Transverse colon (tissue), 4 donors: ENCODE results near the gene DIS3L2. TPM values are rescaled to one million over a fixed set of nuclear protein-coding genes. Genes with fewer than 3 reads are reported as not detected.
"Not testable (repeated sequence)": the region's sequence is repeated elsewhere in the genome, so short reads cannot be mapped to it uniquely, and the experiment has no call there.

ENCODE experiments used
- DNase-seq: peaks from one replicate; pipeline ENCODE4 v3.0.0-alpha.2; 2019
- H3K27ac ChIP-seq, 4 donors: fragments of 200-600 bp; sonication (generic); 2 replicates each; pipeline ENCODE4 v1.5.1; 2016 to 2018; ENCODE audit warnings: inconsistent platforms in 4 of 4
- H3K27me3 ChIP-seq: fragments of 200-600 bp; sonication (generic); 2 replicates; pipeline ENCODE4 v1.5.1; 2017; ENCODE audit warnings: inconsistent platforms
- H3K36me3 ChIP-seq, 4 donors: fragments of 200-600 bp; sonication (generic); 2 replicates each; pipeline ENCODE4 v1.5.1; 2017 to 2019; ENCODE audit warnings: inconsistent platforms in 4 of 4
- H3K4me1 ChIP-seq, 4 donors: fragments of 200-600 bp; sonication (generic); 2 replicates each; pipeline ENCODE4 v1.5.1; 2017 to 2020; ENCODE audit warnings: inconsistent platforms in 4 of 4
- H3K4me3 ChIP-seq, 4 donors: fragments of 200-600 bp; sonication (generic); 1 replicate in 1 of 4; 2 replicates in 3 of 4; pipeline versions ENCODE4 v1.5.1 to v1.6.1; 2017 to 2019; ENCODE audit warnings: inconsistent platforms in 4 of 4
- H3K9me3 ChIP-seq, 2 donors: fragments of 200-600 bp; sonication (generic); 2 replicates each; pipeline ENCODE4 v1.5.1; 2017 to 2019; ENCODE audit warnings: inconsistent platforms in 2 of 2
- CTCF ChIP-seq, 5 experiments: fragments of 200-600 bp in 3 of 5; fragments of 450-650 bp in 2 of 5; sonication (generic) in 3 of 5; IDR thresholded peaks; 1 replicate in 2 of 5; 2 replicates in 3 of 5; pipeline ENCODE4 v1.5.1; 2016 to 2017; ENCODE audit warnings: antibody characterized with exemption in 5 of 5, inconsistent platforms in 3 of 5, mild to moderate bottlenecking in 2 of 5, moderate library complexity in 1 of 5
- EP300 ChIP-seq: sonication (generic); formaldehyde crosslinking; IDR thresholded peaks from one replicate; pipeline ENCODE4 v1.6.1; 2017; ENCODE audit warnings: antibody characterized with exemption, low read depth
- POLR2A ChIP-seq: fragments of 450-650 bp; IDR thresholded peaks from one replicate; pipeline ENCODE4 v1.6.1; 2016; ENCODE audit warnings: antibody characterized with exemption, mild to moderate bottlenecking, moderate library complexity
- POLR2AphosphoS5 ChIP-seq, 3 donors: sonication (generic); formaldehyde crosslinking; IDR thresholded peaks; one replicate each; pipeline ENCODE4 v1.6.1; 2016; ENCODE audit warnings: antibody characterized with exemption in 3 of 3
- WGBS, 2 donors: methylation state at CpG; one replicate each; pipeline ENCODE4 v1.1.5; 2018; ENCODE audit warnings: low coverage in 1 of 2; 5-methylcytosine and 5-hydroxymethylcytosine counted together
- in situ Hi-C, 4 donors: fragments of 200-750 bp; cut with MboI; loops; one replicate each; pipeline versions ENCODE4 v1.15.0 to v1.15.1; 2017; ENCODE audit warnings: low sequenced_read_pairs in 3 of 4, low pct_ligation_motif_present in 1 of 4, low pct_unique_long_range_greater_than_20kb in 1 of 4
- intact Hi-C: fragments of 100-400 bp; cut with DNase I; formaldehyde crosslinking; loops from one replicate; pipeline ENCODE4 v1.15.1; 2023; ENCODE audit warnings: low total_unique reads
- total RNA-seq, 4 donors: library from RNA; depleted of rRNA; stranded (reverse); fragments of >200 nt; gene quantifications; one replicate each; pipeline ENCODE4 v1.1.0, GENCODE V29; 2016

The DIS3L2 gene
- total RNA-seq, 4 donors from 2014 or later, result 24.7 to 99.9 (median 51.2) TPM

- no peak overlapping the region for H3K27ac ChIP-seq
- intact Hi-C loops, result no loop called here
Observed at GRCh38 chr2:232309592-232309991, 348.1 kb downstream of the DIS3L2 start.

GRCh38 chr2:232310121-232310520, 348.6 kb downstream of the DIS3L2 start:
- Histone ChIP-seq H3K27me3 (no peaks in the 10 kb centered on the region), H3K4me3 (no peak overlapping the region), H3K36me3 (no peaks in the 10 kb centered on the region), H3K9me3 (peaks cover 0 to 7% of the 10 kb centered on the region in 2 donors), H3K4me1 (peaks cover 0 to 2% (median 0%) of the 10 kb centered on the region in 4 donors), H3K27ac (no peak overlapping the region)
- DNase-seq, result no peak
- intact Hi-C loops (no loop called here), in situ Hi-C loops (loop anchor here in 1 of 4 donors (25.0 kb wide), 1 partner anchor 398 kb away; no protein-coding TSS in a partner anchor)
- no peak for TF ChIP-seq POLR2A
- no peak for TF ChIP-seq POLR2AphosphoS5 (IDR thresholded peaks at IDR 0.05)
- no peak for TF ChIP-seq CTCF (IDR thresholded peaks at IDR 0.05)
- TF ChIP-seq EP300, result no peak
- 60 to 88% methylated on average over 1 to 9 of the region's 9 CpGs for WGBS, 2 donors

More at GRCh38 chr2:232309592-232309991, 348.1 kb downstream of the DIS3L2 start:
- in situ Hi-C loops, result loop anchor here in 1 of 4 donors (25.0 kb wide), 1 partner anchor 397 kb away; no protein-coding TSS in a partner anchor
- no peak for TF ChIP-seq EP300
- TF ChIP-seq CTCF (IDR thresholded peaks at IDR 0.05), result no peak
- TF ChIP-seq POLR2AphosphoS5 (IDR thresholded peaks at IDR 0.05), result no peak
- TF ChIP-seq POLR2A, result no peak
- H3K4me1 ChIP-seq, result no peaks in the 10 kb centered on the region
- no peaks in the 10 kb centered on the region for H3K36me3 ChIP-seq
- no peaks in the 10 kb centered on the region for H3K27me3 ChIP-seq
- H3K4me3 ChIP-seq, result no peak overlapping the region
- H3K9me3 ChIP-seq, result peaks cover 0 to 7% of the 10 kb centered on the region in 2 donors
- WGBS, 2 donors, result 88% methylated on average over 4 of the region's 4 CpGs; no CpG with 5 or more reads in 1 of the 2 donors
- DNase-seq, result no peak

GRCh38 chr2:232310696-232311095, 349.2 kb downstream of the DIS3L2 start:
- Histone ChIP-seq H3K9me3 (peaks cover 0 to 7% of the 10 kb centered on the region in 2 donors), H3K27ac (no peak overlapping the region), H3K4me3 (no peak overlapping the region), H3K36me3 (no peaks in the 10 kb centered on the region), H3K4me1 (peaks cover 0 to 6% (median 0%) of the 10 kb centered on the region in 4 donors), H3K27me3 (no peaks in the 10 kb centered on the region)
- DNase-seq, result no peak
- intact Hi-C loops (no loop called here), in situ Hi-C loops (loop anchor here in 1 of 4 donors (25.0 kb wide), 1 partner anchor 398 kb away; no protein-coding TSS in a partner anchor)
- TF ChIP-seq POLR2AphosphoS5 (IDR thresholded peaks at IDR 0.05) (no peak), POLR2A (no peak), CTCF (IDR thresholded peaks at IDR 0.05) (no peak), EP300 (no peak)
- WGBS, 2 donors, result 70% methylated on average over 1 of the region's 1 CpG; no CpG with 5 or more reads in 1 of the 2 donors

- 100% methylated on average over 2 of the region's 2 CpGs; no CpG with 5 or more reads in 1 of the 2 donors for WGBS, 2 donors
- H3K9me3 ChIP-seq, H3K4me3 ChIP-seq, H3K27me3 ChIP-seq, H3K36me3 ChIP-seq, DNase-seq, H3K27ac ChIP-seq, intact Hi-C loops: not testable (repeated sequence)
- in situ Hi-C loops, result loop anchor here in 1 of 4 donors (25.0 kb wide), 1 partner anchor 401 kb away; no protein-coding TSS in a partner anchor
- H3K4me1 ChIP-seq, result peaks cover 0 to 23% (median 8%) of the 10 kb centered on the region in 4 donors
Observed at GRCh38 chr2:232313645-232314044, 352.1 kb downstream of the DIS3L2 start.
